Caco-2 (cell line): ENCODE data around the gene ZNF195. TPM values are rescaled to one million over a fixed set of nuclear protein-coding genes. Genes with fewer than 3 reads are reported as not detected.
A peak's percentile ranks its signal among the peaks of the same experiment; 100 is the strongest.

Experiments used
- BruUV-seq: library from RNA; stranded (reverse); fragments of 400-500 nt; replicated peaks from 2 replicates; lab custom pipeline; 2021; lab: Mats Ljungman, UMichigan
- CTCF ChIA-PET: fragments of 300-600 bp; sonication (Branson Sonifier 250); formaldehyde crosslinking; loops from one replicate; lab custom pipeline; 2022; ENCODE audit warnings: antibody characterized with exemption; lab: Charles Lee
- POLR2A ChIA-PET: fragments of 300-600 bp; sonication (Branson Sonifier 250); formaldehyde crosslinking; loops from one replicate; lab custom pipeline; 2022; ENCODE audit warnings: antibody characterized with exemption; lab: Charles Lee
- DNase-seq, 2 experiments: peaks; one replicate each; pipeline versions ENCODE4 v3.0.0 to v3.0.0-alpha.2; 2020 to 2022
- H3K27me3 ChIP-seq: replicated peaks from 2 replicates; pipeline ENCODE4 v1.6.0; 2011; ENCODE audit warnings: low read length; ENCODE audit not compliant: control insufficient read depth, insufficient read depth
- H3K36me3 ChIP-seq: 2 replicates; pipeline ENCODE4 v1.5.1; 2011; ENCODE audit warnings: low read length; ENCODE audit not compliant: control insufficient read depth, insufficient read depth
- H3K4me1 ChIP-seq: fragments of 250-450 bp; sonication (Bioruptor Pico); 2 replicates; pipeline ENCODE4 v1.5.1; 2020; ENCODE audit warnings: mild to moderate bottlenecking
- H3K4me3 ChIP-seq: 2 replicates; pipeline ENCODE4 v1.5.1; 2011; ENCODE audit warnings: low read depth, mild to moderate bottlenecking, control low read depth, low read length
- H3K9me3 ChIP-seq: fragments of 250-450 bp; sonication (Bioruptor Pico); 2 replicates; pipeline ENCODE4 v1.5.1; 2020; ENCODE audit warnings: mild to moderate bottlenecking, moderate library complexity
- H3K27ac Mint-ChIP-seq: one replicate; pipeline ENCODE4 v1.8.0; 2022; ENCODE audit warnings: mixed read lengths; ENCODE audit not compliant: unreplicated experiment
- H3K27me3 Mint-ChIP-seq: one replicate; pipeline ENCODE4 v1.8.0; 2022; ENCODE audit warnings: mixed read lengths; ENCODE audit not compliant: insufficient read depth, unreplicated experiment
- H3K36me3 Mint-ChIP-seq: one replicate; pipeline ENCODE4 v1.8.0; 2022; ENCODE audit warnings: mild to moderate bottlenecking, mixed read lengths; ENCODE audit not compliant: insufficient read depth, unreplicated experiment
- H3K4me1 Mint-ChIP-seq: one replicate; pipeline ENCODE4 v1.8.0; 2022; ENCODE audit warnings: low read depth, mixed read lengths; ENCODE audit not compliant: unreplicated experiment
- H3K4me3 Mint-ChIP-seq: one replicate; pipeline ENCODE4 v1.8.0; 2022; ENCODE audit warnings: mild to moderate bottlenecking, moderate library complexity, mixed read lengths; ENCODE audit not compliant: unreplicated experiment
- H3K9me3 Mint-ChIP-seq: one replicate; pipeline ENCODE4 v1.8.0; 2022; ENCODE audit warnings: mixed read lengths; ENCODE audit not compliant: unreplicated experiment
- intact Hi-C: fragments of 100-400 bp; cut with micrococcal nuclease; formaldehyde crosslinking; loops from one replicate; pipeline ENCODE4 v1.10.0; 2022; ENCODE audit not compliant: unreplicated experiment
- total RNA-seq: library from RNA; stranded (reverse); gene quantifications from 2 replicates; pipeline ENCODE4 v1.2.3, GENCODE V29; 2022
- TF ChIP-seq, protein P1 (sequence below), 2 experiments: fragments of 200-600 bp in 1 of 2; IDR thresholded peaks; 1 replicate in 1 of 2; 2 replicates in 1 of 2; pipeline versions ENCODE4 v1.5.1 to v1.8.0; 2011 to 2022; ENCODE audit warnings: antibody characterized with exemption in 1 of 2, control low read depth in 1 of 2, inconsistent platforms in 1 of 2, low read depth in 1 of 2, low read length in 1 of 2, mild to moderate bottlenecking in 1 of 2, moderate library complexity in 1 of 2; ENCODE audit not compliant: insufficient read depth in 1 of 2, severe bottlenecking in 1 of 2, unreplicated experiment in 1 of 2

Gene ZNF195
- total RNA-seq, 1 experiment from 2014 or later = 57.5 TPM

DNA sequence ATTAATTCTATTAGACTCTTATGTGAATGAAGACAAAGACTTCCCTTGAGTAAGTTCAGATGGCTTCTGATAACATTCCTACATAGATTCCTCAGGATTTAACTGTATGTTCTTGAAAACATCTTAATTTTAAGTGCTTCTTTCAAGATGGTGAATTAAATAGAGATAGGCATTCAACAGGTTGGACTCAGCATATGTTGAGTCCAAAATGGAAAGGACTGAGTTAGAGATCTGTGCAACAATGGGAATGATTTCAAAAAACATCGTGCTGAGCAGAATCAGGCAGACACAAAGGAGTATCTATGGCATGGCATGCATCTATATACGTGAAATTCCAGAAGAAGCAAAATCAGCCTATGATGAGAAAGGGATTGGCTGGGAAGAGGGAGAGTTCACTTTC lies 36.2 kb downstream of the ZNF195 start:
- TF ChIP-seq, protein P1, sequence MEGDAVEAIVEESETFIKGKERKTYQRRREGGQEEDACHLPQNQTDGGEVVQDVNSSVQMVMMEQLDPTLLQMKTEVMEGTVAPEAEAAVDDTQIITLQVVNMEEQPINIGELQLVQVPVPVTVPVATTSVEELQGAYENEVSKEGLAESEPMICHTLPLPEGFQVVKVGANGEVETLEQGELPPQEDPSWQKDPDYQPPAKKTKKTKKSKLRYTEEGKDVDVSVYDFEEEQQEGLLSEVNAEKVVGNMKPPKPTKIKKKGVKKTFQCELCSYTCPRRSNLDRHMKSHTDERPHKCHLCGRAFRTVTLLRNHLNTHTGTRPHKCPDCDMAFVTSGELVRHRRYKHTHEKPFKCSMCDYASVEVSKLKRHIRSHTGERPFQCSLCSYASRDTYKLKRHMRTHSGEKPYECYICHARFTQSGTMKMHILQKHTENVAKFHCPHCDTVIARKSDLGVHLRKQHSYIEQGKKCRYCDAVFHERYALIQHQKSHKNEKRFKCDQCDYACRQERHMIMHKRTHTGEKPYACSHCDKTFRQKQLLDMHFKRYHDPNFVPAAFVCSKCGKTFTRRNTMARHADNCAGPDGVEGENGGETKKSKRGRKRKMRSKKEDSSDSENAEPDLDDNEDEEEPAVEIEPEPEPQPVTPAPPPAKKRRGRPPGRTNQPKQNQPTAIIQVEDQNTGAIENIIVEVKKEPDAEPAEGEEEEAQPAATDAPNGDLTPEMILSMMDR (IDR thresholded peaks at IDR 0.05; ENCODE audit: insufficient read depth in 1 of 2, low read depth in 1 of 2, low read length in 1 of 2, severe bottlenecking in 1 of 2, unreplicated experiment in 1 of 2) = no peak
- no peak for DNase-seq
- BruUV-seq = no TSS peak
- Mint-ChIP-seq H3K27ac (no peak overlapping the region), H3K9me3 (peaks cover 18% of the 10 kb centered on the region), H3K36me3 (no peaks in the 10 kb centered on the region), H3K4me1 (peaks cover 8% of the 10 kb centered on the region), H3K27me3 (peaks cover 5% of the 10 kb centered on the region), H3K4me3 (no peak overlapping the region)
- POLR2A ChIA-PET = no interaction called here
- CTCF ChIA-PET = no interaction called here
- Histone ChIP-seq H3K4me1 (peaks cover 8% of the 10 kb centered on the region; the same call in 1 of the 2 replicates), H3K4me3 (no peak overlapping the region), H3K27me3 (no peaks in the 10 kb centered on the region), H3K36me3 (no peaks in the 10 kb centered on the region), H3K9me3 (no peaks in the 10 kb centered on the region; the same call in 1 of the 2 replicates)
- intact Hi-C loops = no loop called here

DNA sequence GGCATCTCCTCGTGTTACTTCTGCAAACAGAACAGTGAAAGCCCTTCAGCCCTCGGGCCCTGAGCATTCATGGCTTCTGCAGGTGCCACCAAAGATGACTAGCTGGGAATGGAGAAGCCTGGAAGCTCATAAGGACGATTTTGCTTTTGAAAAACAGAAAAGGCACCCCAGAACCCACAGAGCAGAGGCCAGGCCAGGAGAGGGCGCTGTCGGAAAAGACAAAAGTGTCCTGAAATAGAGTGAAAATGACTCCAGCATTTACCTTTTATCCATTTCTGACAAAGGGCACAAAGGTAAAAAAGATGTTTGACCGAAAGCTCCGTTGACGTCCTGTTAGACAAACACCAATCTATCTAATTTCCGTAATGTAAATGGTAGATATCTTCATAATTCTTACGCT lies 37.6 kb downstream of the ZNF195 start:
- Mint-ChIP-seq H3K27ac (no peak overlapping the region), H3K36me3 (no peaks in the 10 kb centered on the region), H3K27me3 (peaks cover 5% of the 10 kb centered on the region), H3K9me3 (peaks cover 10% of the 10 kb centered on the region), H3K4me3 (no peak overlapping the region), H3K4me1 (peaks cover 8% of the 10 kb centered on the region)
- peak in 1 of 2 experiments; percentile 60 for DNase-seq
- CTCF ChIA-PET = interaction anchor here (1.2 kb wide), 1 partner anchor 67 kb away, joined by 7 read pairs; no protein-coding TSS in a partner anchor
- intact Hi-C loops = no loop called here
- H3K9me3 ChIP-seq = no peaks in the 10 kb centered on the region; the same call in 1 of the 2 replicates
- BruUV-seq = no TSS peak
- peaks cover 8% of the 10 kb centered on the region; the same call in 1 of the 2 replicates for H3K4me1 ChIP-seq
- H3K27me3 ChIP-seq = no peaks in the 10 kb centered on the region
- POLR2A ChIA-PET = no interaction called here
- TF ChIP-seq, protein P1 (IDR thresholded peaks at IDR 0.05; ENCODE audit: insufficient read depth in 1 of 2, low read depth in 1 of 2, low read length in 1 of 2, severe bottlenecking in 1 of 2, unreplicated experiment in 1 of 2) = peak; percentile 63 to 70
- H3K36me3 ChIP-seq = no peaks in the 10 kb centered on the region
- no peak overlapping the region for H3K4me3 ChIP-seq

DNA sequence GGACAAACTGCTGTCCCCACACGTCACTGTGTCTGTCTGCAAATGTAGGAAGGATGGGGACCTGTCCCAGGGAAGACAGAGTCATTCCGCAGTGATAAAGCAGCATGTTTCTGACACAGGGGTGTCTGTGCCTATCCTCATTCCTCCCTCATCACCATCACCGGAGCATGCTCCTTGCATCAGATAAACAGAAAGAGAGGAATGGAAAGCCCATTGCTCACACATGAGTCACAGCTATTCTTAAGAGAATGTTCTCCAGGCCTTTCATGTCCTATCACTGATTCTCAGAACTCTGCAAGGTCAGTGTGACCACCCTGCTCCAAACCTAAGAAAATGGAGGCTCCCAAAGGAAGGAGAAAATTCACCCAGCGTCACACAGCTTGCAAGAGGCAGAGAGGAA lies 38.9 kb downstream of the ZNF195 start:
- Histone ChIP-seq H3K4me1 (peaks cover 8% of the 10 kb centered on the region; the same call in 1 of the 2 replicates), H3K27me3 (no peaks in the 10 kb centered on the region), H3K36me3 (no peaks in the 10 kb centered on the region), H3K9me3 (no peaks in the 10 kb centered on the region; the same call in 1 of the 2 replicates), H3K4me3 (no peak overlapping the region)
- CTCF ChIA-PET = interaction anchor here (1.5 kb wide), 1 partner anchor 69 kb away, joined by 8 read pairs; no protein-coding TSS in a partner anchor
- Mint-ChIP-seq H3K27ac (no peak overlapping the region), H3K27me3 (peaks cover 5% of the 10 kb centered on the region), H3K9me3 (peaks cover 10% of the 10 kb centered on the region), H3K4me1 (peaks cover 7% of the 10 kb centered on the region), H3K4me3 (no peak overlapping the region), H3K36me3 (no peaks in the 10 kb centered on the region)
- TF ChIP-seq, protein P1 (IDR thresholded peaks at IDR 0.05; ENCODE audit: insufficient read depth in 1 of 2, low read depth in 1 of 2, low read length in 1 of 2, severe bottlenecking in 1 of 2, unreplicated experiment in 1 of 2) = no peak
- BruUV-seq = no TSS peak
- DNase-seq = no peak
- POLR2A ChIA-PET = no interaction called here
- intact Hi-C loops = no loop called here
